Right cardiac atrium (tissue), 5 donors: ENCODE measurements around the gene FTL. TPM values are rescaled to one million over a fixed set of nuclear protein-coding genes. Genes with fewer than 3 reads are reported as not detected.

ENCODE experiments used
- ATAC-seq, 2 donors: fragments of 200-7000 bp; cut with Tn5 transposase; one replicate each; pipeline versions ENCODE4 v1.8.0 to v1.9.1; 2020; ENCODE audit warnings: moderate library complexity in 2 of 2, mild to moderate bottlenecking in 1 of 2
- DNase-seq, 3 donors: peaks; one replicate each; pipeline ENCODE4 v3.0.0-alpha.2; 2020
- H3K27ac ChIP-seq: one replicate; pipeline ENCODE4 v1.5.1; 2013; ENCODE audit warnings: mild to moderate bottlenecking, low read length, control low read depth, moderate library complexity
- H3K27me3 ChIP-seq: one replicate; pipeline ENCODE4 v1.6.1; 2013; ENCODE audit not compliant: control insufficient read depth, insufficient read depth
- H3K4me1 ChIP-seq: one replicate; pipeline ENCODE4 v1.6.1; 2013; ENCODE audit warnings: low read length; ENCODE audit not compliant: control insufficient read depth, insufficient read depth
- H3K4me3 ChIP-seq: one replicate; pipeline ENCODE4 v1.5.1; 2013; ENCODE audit warnings: low read length, control low read depth
- H3K9me3 ChIP-seq: one replicate; pipeline ENCODE4 v1.6.1; 2013; ENCODE audit warnings: low read length; ENCODE audit not compliant: control insufficient read depth
- WGBS: extraction: QIAGEN DNeasy Blood & Tissue Kit; methylation state at CpG from one replicate; pipeline ENCODE4 v1.1.7; 2013; 5-methylcytosine and 5-hydroxymethylcytosine counted together
- intact Hi-C, 4 donors: fragments of 100-400 bp; cut with DNase I; formaldehyde crosslinking; loops; one replicate each; pipeline versions ENCODE4 v1.11.0 to v1.14.0; 2022 to 2023
- polyA plus RNA-seq: library from polyadenylated mRNA; stranded (reverse); fragments of 200-250 nt; gene quantifications from one replicate; pipeline ENCODE4 v1.2.3, GENCODE V29; 2013
- total RNA-seq, 4 donors: library from RNA; stranded (reverse); fragmentation: NEBNext Ultra II Directional; extraction: Animal tissue kit (Norgen Biotek cat#: 25700); gene quantifications; one replicate each; pipeline ENCODE4 v1.2.1, GENCODE V29; 2021
- donor health status: healthy with polysubstance abuse.
- donor health status: DM: no; HTN: yes; CAD: no.
- donor health status: DM: no; HTN: no; CAD: no.
- donor health status: DM: no; HTN: yes; CAD: no; lungs with severe emphysema.
- donor health status: DM: yes; HTN: yes; CAD: no.

FTL gene
- total and polyA plus RNA-seq, 5 donors, result 1,459 to 1,840 (median 1,547) TPM

GRCh38 chr19:48959341-48960239 lies 5.5 kb upstream of the FTL start:
- Histone ChIP-seq H3K27ac (no peak overlapping the region), H3K27me3 (no peaks in the 10 kb centered on the region), H3K4me3 (no peak overlapping the region), H3K4me1 (peaks cover 9% of the 10 kb centered on the region), H3K9me3 (no peaks in the 10 kb centered on the region)
- DNase-seq (no peak), ATAC-seq (no peak)
- 79% methylated on average over 16 of the region's 16 CpGs for WGBS
- intact Hi-C loops, result loop anchor here in 3 of 4 donors (10.0 kb wide), 2 partner anchors 55 to 85 kb away; partner anchors contain the start of genes NUCB1 (in 2 of the 3) and PPP1R15A (in 1 of the 3)

DNA sequence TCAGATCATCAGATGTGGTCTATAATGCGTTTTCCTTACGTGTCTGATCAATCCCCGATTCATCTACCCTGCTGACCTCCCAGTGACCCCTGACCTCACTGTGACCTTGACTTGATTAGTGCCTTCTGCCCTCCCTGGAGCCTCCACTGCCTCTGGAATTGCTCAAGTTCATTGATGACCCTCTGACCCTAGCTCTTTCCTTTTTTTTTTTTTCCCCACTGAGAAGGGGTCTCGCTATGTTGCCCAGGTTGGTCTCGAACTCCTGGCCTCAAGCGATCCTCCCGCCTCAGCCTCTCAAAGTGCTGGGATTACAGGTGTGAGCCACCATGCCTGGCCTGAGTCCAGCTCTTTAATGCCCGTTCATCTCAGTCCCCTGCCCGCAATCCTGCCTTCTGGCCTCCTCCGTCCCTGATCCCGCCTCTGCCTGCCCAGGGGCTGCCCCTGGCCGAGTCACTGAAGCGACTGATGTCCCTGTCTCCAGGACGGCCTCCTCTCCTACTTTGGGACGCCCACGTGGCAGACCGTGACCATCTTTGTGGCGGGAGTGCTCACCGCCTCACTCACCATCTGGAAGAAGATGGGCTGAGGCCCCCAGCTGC lies 4.0 kb upstream of the FTL start:
- H3K27ac ChIP-seq, result no peak overlapping the region
- no peak for ATAC-seq
- intact Hi-C loops, result loop anchor here in 2 of 4 donors (10.0 kb wide), 2 partner anchors 56 to 86 kb away; partner anchors contain the start of genes NUCB1 (in 1 of the 2) and PPP1R15A (in 1 of the 2)
- no peaks in the 10 kb centered on the region for H3K9me3 ChIP-seq
- peak in 1 of 3 donors; percentile 69 for DNase-seq
- no peak overlapping the region for H3K4me3 ChIP-seq
- peaks cover 9% of the 10 kb centered on the region for H3K4me1 ChIP-seq
- no peaks in the 10 kb centered on the region for H3K27me3 ChIP-seq
- 88% methylated on average over 19 of the region's 19 CpGs for WGBS

GRCh38 chr19:48961673-48962028 lies 3.5 kb upstream of the FTL start:
- peaks cover 9% of the 10 kb centered on the region for H3K4me1 ChIP-seq
- H3K27me3 ChIP-seq, result no peaks in the 10 kb centered on the region
- peak in 1 of 3 donors; percentile 70 for DNase-seq
- WGBS, result 85% methylated on average over 12 of the region's 12 CpGs
- H3K9me3 ChIP-seq, result no peaks in the 10 kb centered on the region
- H3K4me3 ChIP-seq, result no peak overlapping the region
- H3K27ac ChIP-seq, result no peak overlapping the region
- no peak for ATAC-seq
- intact Hi-C loops, result loop anchor here in 2 of 4 donors (10.0 kb wide), 2 partner anchors 57 to 87 kb away; partner anchors contain the start of genes NUCB1 (in 1 of the 2) and PPP1R15A (in 1 of the 2)

DNA sequence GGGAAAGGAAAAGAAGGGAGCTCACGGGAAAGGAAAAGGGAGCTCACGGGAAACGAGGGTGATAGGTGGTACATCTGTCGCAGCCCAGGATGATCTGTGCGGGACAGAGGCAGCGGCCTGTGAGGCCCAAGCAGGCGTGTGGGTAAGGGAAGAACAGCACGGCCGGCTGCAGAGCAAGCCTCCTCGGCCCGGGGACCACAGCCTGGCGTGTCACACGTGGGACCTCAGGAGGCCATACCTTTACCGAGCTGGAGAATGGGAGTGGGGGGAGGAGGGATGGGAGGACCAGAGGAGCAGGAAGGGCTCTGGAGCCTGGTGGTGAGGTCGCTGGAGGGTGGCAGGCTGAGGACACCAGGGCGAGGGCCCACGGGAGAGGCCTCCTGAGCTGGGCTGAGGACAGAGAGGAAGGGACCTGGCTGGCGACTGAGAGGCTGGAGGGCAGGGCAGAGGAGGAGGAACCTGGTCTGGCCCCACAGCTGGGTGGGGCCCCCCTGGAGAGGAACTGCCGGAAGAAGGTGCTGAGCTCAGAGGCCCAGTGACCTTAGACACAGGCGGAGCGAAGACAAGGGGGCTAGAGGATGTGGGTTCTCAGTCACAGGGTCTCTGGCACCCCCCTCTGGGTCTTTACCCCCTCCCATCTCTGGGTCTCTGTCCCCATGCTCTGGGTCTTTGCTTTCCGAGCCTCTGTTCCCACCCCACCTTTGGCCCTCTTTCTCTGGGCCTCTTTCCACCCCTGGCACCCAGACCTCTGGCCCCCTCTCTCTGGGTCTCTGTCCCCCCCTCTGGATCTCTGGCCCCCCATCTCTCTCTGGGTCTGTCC lies 2.9 kb upstream of the FTL start:
- 57% methylated on average over 22 of the region's 22 CpGs for WGBS
- Histone ChIP-seq H3K9me3 (no peaks in the 10 kb centered on the region), H3K4me1 (peaks cover 9% of the 10 kb centered on the region), H3K4me3 (no peak overlapping the region), H3K27me3 (no peaks in the 10 kb centered on the region), H3K27ac (peak overlapping the region; percentile 41)
- intact Hi-C loops, result loop anchor here in 2 of 4 donors (10.0 kb wide), 2 partner anchors 57 to 87 kb away; partner anchors contain the start of genes NUCB1 (in 1 of the 2) and PPP1R15A (in 1 of the 2)
- peak; percentile 69 to 83 (median 77) for DNase-seq
- peak; percentile 2 to 31 for ATAC-seq

- H3K27me3 ChIP-seq, result no peaks in the 10 kb centered on the region
- no peak for DNase-seq
- intact Hi-C loops, result loop anchor here in 2 of 4 donors (10.0 kb wide), 2 partner anchors 58 to 88 kb away; partner anchors contain the start of genes NUCB1 (in 1 of the 2) and PPP1R15A (in 1 of the 2)
- no peak overlapping the region for H3K4me3 ChIP-seq
- H3K27ac ChIP-seq, result peak overlapping the region; percentile 41
- no peaks in the 10 kb centered on the region for H3K9me3 ChIP-seq
- H3K4me1 ChIP-seq, result peaks cover 10% of the 10 kb centered on the region
- 64% methylated on average over 7 of the region's 7 CpGs for WGBS
- ATAC-seq, result no peak
Measured at GRCh38 chr19:48962849-48963165, 2.3 kb upstream of the FTL start.

DNA sequence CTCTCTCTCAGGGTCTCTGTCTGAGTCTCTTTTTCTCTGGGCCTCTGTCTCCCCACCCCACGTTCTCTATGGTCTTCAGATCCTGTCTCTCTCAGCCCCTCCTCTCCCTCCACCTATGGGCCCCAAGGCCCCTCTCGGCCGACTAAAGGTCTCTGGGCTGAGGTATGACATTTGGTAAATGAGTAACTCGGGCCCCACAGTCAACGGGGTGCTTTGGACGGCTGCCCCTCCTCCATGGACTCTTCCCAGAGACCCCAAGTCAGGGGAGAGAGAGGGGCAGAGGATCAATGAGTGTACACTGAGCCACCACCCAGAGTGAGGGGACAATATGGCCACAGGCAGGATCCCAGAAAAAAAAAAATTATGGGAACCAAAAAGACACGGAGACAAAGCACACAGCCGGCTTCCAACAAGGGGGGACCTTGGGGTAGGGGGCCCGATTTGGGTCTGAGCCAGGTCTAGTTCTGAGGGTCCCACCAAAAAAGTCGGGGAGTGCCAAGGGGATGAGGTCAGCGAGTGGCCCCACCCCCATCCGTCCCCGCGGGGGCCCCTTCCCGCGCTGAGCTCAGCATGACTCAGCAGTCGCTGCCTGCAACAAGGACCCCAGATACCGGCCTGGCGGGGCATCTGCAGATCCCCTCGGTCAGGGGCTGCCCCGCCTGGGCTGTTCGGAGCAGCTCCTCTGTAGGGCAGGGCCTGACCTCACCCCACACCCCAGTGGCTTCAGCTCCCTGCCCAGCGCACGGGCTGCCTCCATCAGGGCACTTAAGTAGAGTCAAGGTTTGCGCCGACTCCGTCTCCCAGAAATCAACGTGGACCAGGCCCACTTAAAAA lies 1.5 kb upstream of the FTL start:
- intact Hi-C loops, result loop anchor here in 2 of 4 donors (10.0 kb wide), 2 partner anchors 59 to 89 kb away; partner anchors contain the start of genes NUCB1 (in 1 of the 2) and PPP1R15A (in 1 of the 2)
- H3K4me1 ChIP-seq, result peaks cover 11% of the 10 kb centered on the region

DNA sequence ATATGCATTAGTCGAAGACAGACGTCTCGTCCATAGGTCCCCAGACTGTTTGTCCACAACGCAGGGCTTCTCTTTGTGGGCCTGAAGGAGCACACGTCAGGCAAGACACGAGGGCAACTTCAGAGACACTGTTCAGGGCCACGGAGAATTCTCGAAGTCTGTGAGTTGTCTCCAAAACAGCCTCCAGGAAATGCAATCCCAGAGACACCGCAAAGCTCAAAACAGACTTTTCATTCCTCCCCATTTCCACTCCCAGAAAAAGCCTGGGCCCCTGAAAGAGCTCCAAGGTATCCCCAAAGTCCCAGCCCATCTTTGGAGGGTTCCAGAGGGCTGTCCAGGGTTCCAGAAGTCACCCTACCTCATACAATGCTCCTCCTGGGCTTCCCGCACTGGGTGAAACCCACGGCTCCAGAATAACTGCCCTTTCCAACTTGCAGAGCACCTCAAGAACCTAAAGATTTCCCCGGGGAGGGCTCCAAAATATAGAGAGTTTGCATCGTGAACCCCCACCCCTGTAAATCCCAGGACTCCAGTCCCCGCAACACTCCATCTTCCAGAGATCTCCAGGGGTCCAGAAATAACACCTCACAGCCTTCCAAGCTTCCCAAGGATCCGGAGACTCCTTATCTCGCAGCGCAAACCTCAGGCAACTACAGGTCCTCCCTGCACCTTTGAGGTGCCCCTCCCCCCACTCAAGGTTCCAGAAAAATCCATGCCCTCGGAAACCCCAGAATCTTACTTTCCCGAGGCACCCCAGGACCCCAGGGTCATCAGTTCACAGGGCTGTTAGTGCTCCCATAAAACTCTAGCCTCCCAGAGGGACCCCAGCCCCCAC lies 687 bp upstream of the FTL start:
- ATAC-seq, result no peak
- intact Hi-C loops, result loop anchor here in 2 of 4 donors (5.0 to 10.0 kb wide), 3 partner anchors 60 to 172 kb away; partner anchors contain the start of genes NUCB1 (in 1 of the 2) and PPP1R15A (in 1 of the 2)
- DNase-seq, result no peak
- H3K27ac ChIP-seq, result peak overlapping the region; percentile 59
- H3K4me1 ChIP-seq, result peaks cover 11% of the 10 kb centered on the region
- peak overlapping the region; percentile 53 for H3K4me3 ChIP-seq
- H3K9me3 ChIP-seq, result no peaks in the 10 kb centered on the region
- H3K27me3 ChIP-seq, result no peaks in the 10 kb centered on the region
- 12% methylated on average over 19 of the region's 19 CpGs for whole genome bisulfite sequencing

More for the DNA sequence above, 1.5 kb upstream of the FTL start:
- Histone ChIP-seq H3K4me3 (no peak overlapping the region), H3K27me3 (no peaks in the 10 kb centered on the region), H3K9me3 (no peaks in the 10 kb centered on the region), H3K27ac (peak overlapping the region; percentile 85)
- WGBS, result 13% methylated on average over 28 of the region's 28 CpGs
- ATAC-seq (peak; percentile 25 to 39), DNase-seq (peak; percentile 88 to 93 (median 92))

GRCh38 chr19:48965806-48966540 lies 864 bp downstream of the FTL start:
- peak; percentile 54 to 66 for ATAC-seq
- WGBS, result 10% methylated on average over 36 of the region's 36 CpGs
- peaks cover 11% of the 10 kb centered on the region for H3K4me1 ChIP-seq

More at GRCh38 chr19:48965806-48966540, 864 bp downstream of the FTL start:
- Histone ChIP-seq H3K27ac (peak overlapping the region; percentile 86), H3K4me3 (peak overlapping the region; percentile 69), H3K27me3 (no peaks in the 10 kb centered on the region), H3K9me3 (no peaks in the 10 kb centered on the region)
- intact Hi-C loops, result loop anchor here in 2 of 4 donors (5.0 to 10.0 kb wide), 3 partner anchors 61 to 174 kb away; partner anchors contain the start of genes NUCB1 (in 1 of the 2) and PPP1R15A (in 1 of the 2)
- peak; percentile 89 to 95 (median 92) for DNase-seq
